ENCODE data around the gene CRYBG1.
"Not testable (repeated sequence)": the region's sequence is repeated elsewhere in the genome, so short reads cannot be mapped to it uniquely, and the experiment has no call there.

The CRYBG1 gene

DNA sequence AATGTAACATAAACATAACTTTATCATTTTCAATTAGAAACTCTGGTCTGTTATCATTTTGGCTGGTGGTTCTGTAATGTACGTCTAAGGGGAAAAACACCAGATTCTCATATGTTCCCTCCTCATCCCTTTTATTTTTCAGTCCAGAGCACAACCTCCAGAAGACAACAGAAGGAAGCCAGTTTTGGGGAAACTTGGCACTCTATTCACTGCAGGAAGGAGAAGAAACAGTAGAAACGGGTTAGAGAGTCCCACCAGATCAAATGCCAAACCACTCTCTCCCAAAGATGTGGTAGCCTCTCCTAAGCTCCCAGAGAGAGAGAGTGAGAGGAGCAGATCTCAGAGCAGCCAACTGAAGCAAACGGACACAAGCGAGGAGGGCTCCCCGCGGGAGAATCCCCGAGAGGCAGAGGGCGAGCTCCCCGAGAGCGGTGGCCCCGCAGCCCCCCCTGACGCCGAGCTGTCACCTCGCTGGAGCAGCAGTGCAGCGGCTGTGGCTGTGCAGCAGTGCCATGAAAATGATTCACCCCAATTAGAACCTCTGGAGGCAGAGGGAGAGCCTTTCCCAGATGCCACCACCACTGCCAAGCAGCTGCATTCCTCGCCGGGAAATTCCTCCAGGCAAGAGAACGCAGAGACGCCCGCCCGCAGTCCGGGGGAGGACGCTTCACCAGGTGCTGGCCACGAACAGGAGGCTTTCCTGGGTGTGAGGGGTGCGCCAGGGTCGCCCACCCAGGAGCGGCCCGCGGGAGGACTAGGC, 151.0 kb downstream of the CRYBG1 start:
- FAIRE-seq (no peak), DNase-seq (ENCODE audit: insufficient read length, low spot score) (no peak)
- TF ChIP-seq, protein P1, sequence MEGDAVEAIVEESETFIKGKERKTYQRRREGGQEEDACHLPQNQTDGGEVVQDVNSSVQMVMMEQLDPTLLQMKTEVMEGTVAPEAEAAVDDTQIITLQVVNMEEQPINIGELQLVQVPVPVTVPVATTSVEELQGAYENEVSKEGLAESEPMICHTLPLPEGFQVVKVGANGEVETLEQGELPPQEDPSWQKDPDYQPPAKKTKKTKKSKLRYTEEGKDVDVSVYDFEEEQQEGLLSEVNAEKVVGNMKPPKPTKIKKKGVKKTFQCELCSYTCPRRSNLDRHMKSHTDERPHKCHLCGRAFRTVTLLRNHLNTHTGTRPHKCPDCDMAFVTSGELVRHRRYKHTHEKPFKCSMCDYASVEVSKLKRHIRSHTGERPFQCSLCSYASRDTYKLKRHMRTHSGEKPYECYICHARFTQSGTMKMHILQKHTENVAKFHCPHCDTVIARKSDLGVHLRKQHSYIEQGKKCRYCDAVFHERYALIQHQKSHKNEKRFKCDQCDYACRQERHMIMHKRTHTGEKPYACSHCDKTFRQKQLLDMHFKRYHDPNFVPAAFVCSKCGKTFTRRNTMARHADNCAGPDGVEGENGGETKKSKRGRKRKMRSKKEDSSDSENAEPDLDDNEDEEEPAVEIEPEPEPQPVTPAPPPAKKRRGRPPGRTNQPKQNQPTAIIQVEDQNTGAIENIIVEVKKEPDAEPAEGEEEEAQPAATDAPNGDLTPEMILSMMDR (IDR thresholded peaks at IDR 0.05; ENCODE audit: insufficient read depth, missing control alignments) = no peak

DNA sequence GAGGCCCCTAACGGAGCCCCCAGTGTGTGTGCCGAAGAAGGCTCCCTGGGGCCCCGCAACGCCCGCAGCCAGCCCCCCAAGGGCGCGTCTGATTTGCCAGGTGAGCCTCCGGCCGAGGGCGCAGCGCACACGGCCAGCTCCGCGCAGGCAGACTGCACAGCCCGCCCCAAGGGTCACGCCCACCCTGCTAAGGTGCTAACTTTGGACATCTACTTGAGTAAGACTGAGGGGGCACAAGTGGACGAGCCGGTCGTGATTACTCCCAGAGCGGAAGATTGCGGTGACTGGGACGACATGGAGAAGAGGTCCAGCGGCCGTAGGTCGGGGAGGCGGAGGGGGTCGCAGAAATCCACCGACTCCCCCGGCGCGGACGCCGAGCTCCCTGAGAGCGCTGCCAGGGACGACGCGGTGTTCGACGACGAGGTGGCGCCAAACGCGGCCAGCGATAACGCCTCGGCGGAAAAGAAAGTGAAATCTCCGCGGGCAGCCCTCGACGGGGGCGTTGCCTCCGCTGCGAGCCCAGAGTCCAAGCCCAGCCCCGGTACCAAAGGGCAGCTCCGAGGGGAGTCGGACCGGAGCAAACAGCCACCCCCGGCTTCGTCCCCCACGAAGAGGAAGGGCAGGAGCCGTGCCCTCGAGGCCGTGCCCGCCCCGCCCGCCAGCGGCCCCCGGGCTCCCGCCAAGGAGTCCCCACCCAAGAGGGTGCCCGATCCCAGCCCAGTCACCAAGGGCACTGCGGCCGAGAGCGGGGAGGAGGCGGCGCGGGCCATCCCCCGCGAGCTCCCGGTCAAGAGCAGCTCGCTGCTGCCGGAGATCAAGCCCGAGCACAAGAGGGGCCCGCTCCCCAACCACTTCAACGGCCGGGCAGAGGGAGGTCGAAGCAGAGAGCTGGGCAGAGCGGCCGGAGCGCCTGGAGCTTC, 151.8 kb downstream of the CRYBG1 start:
- DNase-seq (ENCODE audit: insufficient read length, low spot score) (no peak), FAIRE-seq (no peak)
- TF ChIP-seq, protein P1 (IDR thresholded peaks at IDR 0.05; ENCODE audit: insufficient read depth, missing control alignments) = peak; percentile 18

DNA sequence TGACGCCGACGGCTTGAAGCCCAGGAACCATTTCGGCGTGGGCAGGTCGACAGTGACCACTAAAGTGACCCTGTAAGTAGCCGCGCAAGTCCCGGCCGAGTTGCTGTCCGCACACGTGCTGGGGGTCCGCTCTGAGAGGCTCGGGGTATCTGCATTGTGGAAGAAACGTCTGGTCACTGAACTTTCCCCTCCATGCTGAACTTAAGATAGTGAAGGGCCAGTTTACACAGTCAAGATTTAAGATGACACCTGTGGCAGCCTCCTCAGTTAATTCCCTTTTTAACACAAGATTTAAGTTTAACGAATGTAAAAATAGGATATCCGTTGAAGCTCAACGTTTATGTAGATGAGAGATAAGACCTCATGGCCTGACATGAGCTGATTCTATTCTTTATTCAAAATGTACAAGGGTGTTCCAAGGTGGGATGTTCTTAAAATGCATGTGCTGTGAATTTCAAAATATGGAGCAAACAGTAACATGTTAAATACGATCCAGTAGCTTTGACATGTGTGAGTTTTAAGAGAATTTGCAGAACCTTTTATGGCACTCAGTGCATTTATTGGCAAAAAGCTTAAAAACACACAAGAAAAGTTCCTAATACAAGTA, 152.6 kb downstream of the CRYBG1 start:
- DNase-seq (ENCODE audit: insufficient read length, low spot score) = no peak
- no peak for FAIRE-seq
- TF ChIP-seq, protein P1 (IDR thresholded peaks at IDR 0.05; ENCODE audit: insufficient read depth, missing control alignments) = no peak

DNA sequence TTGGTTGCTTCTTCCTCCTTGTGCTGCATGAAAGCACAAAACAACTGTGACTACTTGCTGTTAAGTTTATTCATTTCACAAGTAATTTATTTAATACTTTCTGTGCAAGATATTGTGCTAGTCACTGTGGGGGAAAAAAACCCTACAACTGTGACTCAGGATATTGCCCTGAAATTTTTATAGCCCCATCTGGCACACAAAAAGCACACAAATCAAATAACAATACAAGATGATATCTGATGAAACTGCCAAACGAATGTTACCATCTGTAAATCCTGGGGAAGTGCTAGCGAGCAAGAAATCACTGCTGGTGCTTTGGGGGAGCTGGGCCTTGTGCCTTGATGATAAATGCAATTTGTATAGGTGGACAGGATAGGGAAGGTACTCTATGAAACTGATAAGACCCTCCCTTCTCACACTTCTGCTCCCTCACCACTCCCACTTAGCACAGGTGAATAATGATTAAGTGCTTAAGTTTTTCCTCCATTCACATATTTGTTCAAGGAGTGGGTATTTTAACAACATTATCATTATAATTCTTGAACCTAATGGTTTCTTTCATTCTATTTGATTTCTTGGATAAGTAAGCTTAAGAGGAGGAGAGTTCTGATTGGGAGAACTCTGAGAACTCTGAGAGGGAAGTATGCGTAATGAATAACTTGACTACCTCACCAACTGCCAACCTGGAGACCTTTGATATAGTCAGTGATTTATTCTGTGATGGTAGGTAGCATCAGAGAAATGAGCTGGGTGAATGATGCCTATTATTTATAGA, 153.5 kb downstream of the CRYBG1 start:
- TF ChIP-seq, protein P1 (IDR thresholded peaks at IDR 0.05; ENCODE audit: insufficient read depth, missing control alignments) = no peak
- FAIRE-seq = no peak
- no peak for DNase-seq (ENCODE audit: insufficient read length, low spot score)

DNA sequence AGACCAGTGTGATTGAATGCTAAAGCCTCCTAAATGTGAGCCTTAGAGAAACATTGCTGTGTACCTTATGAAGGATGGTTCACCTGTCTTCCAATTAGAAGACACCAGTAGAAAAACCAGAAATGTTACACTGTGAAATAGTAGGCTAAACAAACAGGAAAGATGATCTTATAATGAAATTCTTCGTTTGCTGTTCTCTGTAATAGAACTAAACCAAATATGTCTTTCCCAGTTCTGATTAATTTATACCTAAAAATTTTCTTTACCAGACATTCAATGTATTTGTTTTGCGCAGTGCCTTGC, 154.0 kb downstream of the CRYBG1 start:
- FAIRE-seq = no peak
- no peak for DNase-seq (ENCODE audit: insufficient read length, low spot score)
- TF ChIP-seq, protein P1 (IDR thresholded peaks at IDR 0.05; ENCODE audit: insufficient read depth, missing control alignments) = no peak

DNA sequence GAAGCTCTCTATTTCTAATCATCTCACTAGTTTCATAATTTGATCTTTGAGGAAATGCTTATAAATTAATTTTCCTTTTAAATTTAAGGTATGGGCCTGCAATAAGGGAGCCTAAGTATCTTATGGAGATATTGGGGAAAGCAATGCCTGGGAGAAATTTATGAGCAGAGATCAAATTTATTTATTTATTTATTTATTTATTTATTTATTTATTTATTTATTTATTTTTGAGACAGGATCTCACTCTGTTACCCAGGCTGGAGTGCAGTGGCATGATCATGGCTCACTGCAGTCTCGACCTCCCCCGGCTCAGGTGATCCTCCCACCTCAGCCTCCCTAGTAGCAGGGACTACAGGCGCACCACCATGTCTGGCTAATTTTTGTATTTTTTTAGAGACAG, 155.1 kb downstream of the CRYBG1 start:
- not testable (repeated sequence) for FAIRE-seq; DNase-seq (ENCODE audit: insufficient read length, low spot score)

DNA sequence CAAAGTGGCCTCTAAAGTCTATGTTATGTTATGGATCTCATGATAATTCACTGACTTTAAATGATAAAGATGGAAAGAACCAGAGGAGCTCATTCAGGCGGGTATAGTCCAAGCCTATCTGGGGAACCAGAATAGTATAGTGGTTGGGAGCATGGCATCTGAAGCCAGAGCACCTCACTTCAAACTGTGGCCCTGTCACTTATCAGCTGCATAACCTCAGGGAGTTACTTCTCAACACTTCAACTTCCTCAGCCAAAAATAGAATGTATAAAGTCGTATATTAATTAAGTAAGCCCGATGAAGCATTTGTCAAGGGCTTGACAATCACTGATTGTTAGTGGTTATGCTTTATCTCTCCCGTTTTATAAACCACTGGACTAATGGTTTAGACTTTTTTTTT, 156.1 kb downstream of the CRYBG1 start:
- TF ChIP-seq, protein P1 (IDR thresholded peaks at IDR 0.05; ENCODE audit: insufficient read depth, missing control alignments) = no peak
- FAIRE-seq (no peak), DNase-seq (ENCODE audit: insufficient read length, low spot score) (no peak)
